DND-41 (cell line): Measurements from ENCODE around the gene CX3CR1.

Experiments
- EZH2 ChIP-seq: IDR thresholded peaks from 3 replicates; pipeline ENCODE4 v1.6.1; 2012; ENCODE audit warnings: borderline replicate concordance, low read depth, mild to moderate bottlenecking, moderate library complexity, low read length, inconsistent platforms; ENCODE audit not compliant: severe bottlenecking
- TF ChIP-seq, protein P1 (sequence below): IDR thresholded peaks from 2 replicates; pipeline ENCODE4 v1.5.1; 2012; ENCODE audit warnings: borderline replicate concordance, low read length, moderate library complexity, mild to moderate bottlenecking; ENCODE audit not compliant: poor library complexity, severe bottlenecking; ENCODE audit errors: extremely low read depth

DNA sequence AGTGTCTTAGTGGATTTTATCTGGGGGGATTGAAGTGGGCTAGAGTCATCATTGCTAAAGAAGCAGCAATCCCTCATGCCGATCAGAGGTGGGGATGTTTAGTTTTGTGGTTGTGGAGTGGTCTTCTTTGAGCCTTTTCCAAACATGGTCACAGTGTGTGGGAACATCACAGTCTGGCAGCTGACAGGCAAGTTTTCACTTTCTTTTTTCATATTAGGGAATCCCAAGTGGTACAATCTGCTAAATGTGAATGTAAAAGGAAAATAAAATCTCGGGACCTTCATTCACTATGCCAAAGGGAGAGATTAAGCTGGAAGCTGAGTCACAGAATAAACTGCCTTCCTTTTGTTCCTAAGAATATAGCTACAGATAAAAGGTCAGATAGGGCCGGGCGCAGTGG, 10.4 kb upstream of the CX3CR1 start:
- TF ChIP-seq, protein P1, sequence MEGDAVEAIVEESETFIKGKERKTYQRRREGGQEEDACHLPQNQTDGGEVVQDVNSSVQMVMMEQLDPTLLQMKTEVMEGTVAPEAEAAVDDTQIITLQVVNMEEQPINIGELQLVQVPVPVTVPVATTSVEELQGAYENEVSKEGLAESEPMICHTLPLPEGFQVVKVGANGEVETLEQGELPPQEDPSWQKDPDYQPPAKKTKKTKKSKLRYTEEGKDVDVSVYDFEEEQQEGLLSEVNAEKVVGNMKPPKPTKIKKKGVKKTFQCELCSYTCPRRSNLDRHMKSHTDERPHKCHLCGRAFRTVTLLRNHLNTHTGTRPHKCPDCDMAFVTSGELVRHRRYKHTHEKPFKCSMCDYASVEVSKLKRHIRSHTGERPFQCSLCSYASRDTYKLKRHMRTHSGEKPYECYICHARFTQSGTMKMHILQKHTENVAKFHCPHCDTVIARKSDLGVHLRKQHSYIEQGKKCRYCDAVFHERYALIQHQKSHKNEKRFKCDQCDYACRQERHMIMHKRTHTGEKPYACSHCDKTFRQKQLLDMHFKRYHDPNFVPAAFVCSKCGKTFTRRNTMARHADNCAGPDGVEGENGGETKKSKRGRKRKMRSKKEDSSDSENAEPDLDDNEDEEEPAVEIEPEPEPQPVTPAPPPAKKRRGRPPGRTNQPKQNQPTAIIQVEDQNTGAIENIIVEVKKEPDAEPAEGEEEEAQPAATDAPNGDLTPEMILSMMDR: no peak
- TF ChIP-seq EZH2: no peak
